C4-2B (cell line): Measurements from ENCODE around the gene ZNF146.
A peak's percentile ranks its signal among the peaks of the same experiment; 100 is the strongest.
"Not testable (repeated sequence)": the region's sequence is repeated elsewhere in the genome, so short reads cannot be mapped to it uniquely, and the experiment has no call there.

Source experiments
- H3K27ac ChIP-seq: fragments of 450-650 bp; 2 replicates; pipeline ENCODE4 v1.5.1; 2017
- ZFX ChIP-seq: fragments of 450-650 bp; IDR thresholded peaks from 2 replicates; pipeline ENCODE4 v1.6.1; 2017
- TF ChIP-seq, protein P1 (sequence below): fragments of 450-650 bp; conservative IDR thresholded peaks from 2 replicates; pipeline ENCODE4 v1.5.1; 2017; ENCODE audit warnings: mild to moderate bottlenecking

The ZNF146 gene

DNA sequence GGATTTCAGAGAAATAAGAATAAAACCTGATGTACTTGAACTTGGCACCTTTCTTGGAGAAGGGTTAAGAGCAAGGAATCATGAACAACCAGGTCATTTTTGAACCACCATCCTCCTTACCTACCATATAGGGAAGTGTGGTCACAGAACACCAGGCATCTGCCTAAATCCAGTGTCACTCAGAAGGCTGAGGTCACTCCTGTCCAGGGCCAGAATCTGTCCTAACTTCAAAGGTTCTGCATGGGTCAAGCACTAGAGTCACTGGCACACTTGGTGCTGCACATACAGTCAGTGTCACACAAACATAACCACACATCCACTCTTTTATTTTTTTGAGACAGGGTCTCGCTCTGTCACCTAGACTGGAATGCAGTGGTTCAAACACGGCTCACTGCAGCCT is 2.0 kb upstream of the ZNF146 start:
- TF ChIP-seq, protein P1, sequence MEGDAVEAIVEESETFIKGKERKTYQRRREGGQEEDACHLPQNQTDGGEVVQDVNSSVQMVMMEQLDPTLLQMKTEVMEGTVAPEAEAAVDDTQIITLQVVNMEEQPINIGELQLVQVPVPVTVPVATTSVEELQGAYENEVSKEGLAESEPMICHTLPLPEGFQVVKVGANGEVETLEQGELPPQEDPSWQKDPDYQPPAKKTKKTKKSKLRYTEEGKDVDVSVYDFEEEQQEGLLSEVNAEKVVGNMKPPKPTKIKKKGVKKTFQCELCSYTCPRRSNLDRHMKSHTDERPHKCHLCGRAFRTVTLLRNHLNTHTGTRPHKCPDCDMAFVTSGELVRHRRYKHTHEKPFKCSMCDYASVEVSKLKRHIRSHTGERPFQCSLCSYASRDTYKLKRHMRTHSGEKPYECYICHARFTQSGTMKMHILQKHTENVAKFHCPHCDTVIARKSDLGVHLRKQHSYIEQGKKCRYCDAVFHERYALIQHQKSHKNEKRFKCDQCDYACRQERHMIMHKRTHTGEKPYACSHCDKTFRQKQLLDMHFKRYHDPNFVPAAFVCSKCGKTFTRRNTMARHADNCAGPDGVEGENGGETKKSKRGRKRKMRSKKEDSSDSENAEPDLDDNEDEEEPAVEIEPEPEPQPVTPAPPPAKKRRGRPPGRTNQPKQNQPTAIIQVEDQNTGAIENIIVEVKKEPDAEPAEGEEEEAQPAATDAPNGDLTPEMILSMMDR, result no peak
- TF ChIP-seq ZFX, result no peak
- no peak overlapping the region for H3K27ac ChIP-seq

DNA sequence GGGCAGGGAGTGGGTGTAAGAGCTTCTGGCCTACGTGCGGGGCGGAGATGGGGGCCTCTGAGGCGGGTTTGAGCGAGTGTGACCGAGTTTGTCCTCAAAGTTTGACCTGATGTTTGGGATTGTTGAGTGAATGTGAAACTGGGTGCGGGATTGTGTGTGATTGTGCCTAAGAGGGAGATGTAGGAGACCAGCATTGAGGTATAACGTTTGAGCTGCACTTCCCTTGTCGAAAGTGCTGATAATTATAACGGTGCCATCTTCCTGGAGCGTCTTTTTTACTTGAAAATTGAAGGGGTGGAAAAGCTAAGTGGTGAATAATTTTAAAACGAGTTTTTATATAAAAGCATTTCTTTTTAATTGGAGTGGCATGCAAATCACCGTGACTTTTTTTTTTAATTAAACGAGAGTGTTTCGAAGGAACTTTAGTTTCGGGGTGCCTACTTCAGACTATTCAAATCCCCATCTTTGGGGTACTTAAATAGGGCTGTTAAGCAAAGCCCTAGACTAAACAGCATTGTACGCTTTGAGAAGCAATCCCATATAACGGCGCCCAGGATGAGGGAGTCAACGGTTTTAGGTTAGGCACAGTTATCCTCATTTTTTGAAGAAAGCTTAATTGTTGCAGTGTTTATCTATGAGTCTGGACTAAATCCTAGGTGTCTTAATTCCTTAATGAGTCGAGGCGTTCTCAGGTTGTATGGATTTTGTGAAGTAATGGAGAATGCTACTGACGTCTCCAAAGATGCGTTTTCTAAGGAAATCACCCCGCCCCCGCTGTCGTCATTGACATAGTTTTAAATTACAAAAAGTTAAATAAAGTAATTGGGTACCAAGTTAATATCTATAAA is 594 bp downstream of the ZNF146 start:
- peak overlapping the region; percentile 91 for H3K27ac ChIP-seq
- no peak; the same call in 1 of the 2 replicates for TF ChIP-seq ZFX
- TF ChIP-seq, protein P1, result no peak

DNA sequence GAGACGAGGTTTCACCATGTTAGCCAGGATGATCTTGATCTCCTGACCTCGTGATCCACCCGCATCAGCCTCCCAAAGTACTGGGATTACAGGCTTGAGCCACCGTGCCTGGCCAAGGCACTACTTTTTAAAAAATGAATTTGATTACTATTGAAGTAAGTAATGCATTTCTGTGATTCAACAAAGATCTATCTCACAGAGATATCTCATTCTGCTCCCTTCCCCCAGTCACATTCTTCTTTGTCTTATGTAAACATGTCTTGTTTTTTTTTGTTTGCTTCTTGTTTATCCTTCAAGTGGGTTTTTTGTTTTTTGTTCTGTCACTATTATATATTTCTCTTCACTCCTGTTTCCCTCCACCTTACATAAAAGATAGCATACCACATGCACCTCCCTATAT is 6.6 kb downstream of the ZNF146 start:
- no peak overlapping the region for H3K27ac ChIP-seq
- TF ChIP-seq ZFX, result no peak
- TF ChIP-seq, protein P1, result no peak

DNA sequence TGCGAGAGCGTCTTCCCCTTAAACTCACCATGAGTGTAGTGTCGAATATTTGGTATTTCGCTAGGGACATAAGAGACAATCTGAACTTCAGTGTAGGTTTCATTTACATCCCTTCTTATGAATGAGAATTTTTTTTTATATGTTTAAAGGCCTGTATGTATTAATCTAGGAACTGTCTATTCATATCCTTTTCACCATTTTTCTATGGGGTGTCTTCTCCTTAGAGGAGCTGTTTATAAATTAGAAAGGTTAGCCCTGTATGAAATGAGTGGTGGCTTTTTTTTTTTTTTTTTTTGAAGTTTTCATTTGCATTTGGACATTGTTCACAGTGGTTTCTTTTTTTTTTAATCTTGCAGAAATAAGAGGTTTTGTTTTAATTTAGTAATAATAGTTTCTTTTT is 7.6 kb downstream of the ZNF146 start:
- no peak overlapping the region for H3K27ac ChIP-seq
- no peak for TF ChIP-seq ZFX
- TF ChIP-seq, protein P1, result no peak

DNA sequence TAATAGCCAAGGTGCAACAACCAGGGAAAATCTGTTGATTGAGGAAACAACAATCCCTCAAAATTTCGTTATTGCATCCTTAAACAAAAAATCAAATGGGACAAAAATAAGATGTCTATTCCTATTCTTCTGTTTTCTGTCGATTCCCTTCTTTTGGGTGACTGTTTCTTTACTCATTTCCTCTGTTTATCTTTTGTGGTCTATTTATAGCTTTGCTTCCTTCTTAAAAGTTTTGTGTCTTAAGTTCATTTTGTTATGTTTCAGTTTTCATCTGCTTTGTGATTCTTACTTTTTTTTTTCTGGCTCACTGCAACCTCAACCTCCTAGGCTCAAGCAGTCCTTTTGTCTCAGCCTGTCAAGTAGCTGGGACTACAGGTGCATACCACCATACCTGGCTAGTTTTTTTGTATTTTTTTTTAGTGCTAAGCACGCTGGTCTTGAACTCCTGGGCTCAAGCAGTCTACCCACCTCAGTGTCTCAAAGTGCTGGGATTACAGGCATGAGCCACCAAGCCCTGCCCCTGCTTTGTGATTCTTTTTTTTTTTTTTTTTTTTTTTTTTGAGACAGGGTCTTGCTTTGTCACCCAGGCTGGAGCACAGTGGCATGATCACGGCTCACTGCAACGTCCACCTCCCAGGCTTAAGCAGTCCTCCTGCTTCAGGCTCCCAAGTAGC is 10.4 kb downstream of the ZNF146 start:
- H3K27ac ChIP-seq, result no peak overlapping the region
- TF ChIP-seq, protein P1, result no peak
- TF ChIP-seq ZFX, result no peak

DNA sequence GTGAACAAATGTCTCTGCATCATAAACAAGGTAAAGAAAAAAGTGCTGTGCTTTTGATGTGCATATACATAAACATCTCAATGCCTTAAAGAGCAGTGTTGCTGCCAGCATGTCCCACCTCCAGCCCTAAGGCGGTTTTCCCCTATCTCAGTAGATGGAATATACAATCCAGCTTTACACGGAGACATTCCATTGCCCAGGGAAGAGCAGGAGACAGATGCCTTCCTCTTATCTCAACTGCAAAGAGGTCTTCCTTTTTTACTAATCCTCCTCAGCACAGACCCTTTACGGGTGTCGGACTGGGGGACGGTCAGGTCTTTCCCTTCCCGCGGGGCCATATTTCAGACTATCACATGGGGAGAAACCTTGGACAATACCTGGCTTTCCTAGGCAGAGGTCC is 18.7 kb downstream of the ZNF146 start:
- not testable (repeated sequence) for H3K27ac ChIP-seq

DNA sequence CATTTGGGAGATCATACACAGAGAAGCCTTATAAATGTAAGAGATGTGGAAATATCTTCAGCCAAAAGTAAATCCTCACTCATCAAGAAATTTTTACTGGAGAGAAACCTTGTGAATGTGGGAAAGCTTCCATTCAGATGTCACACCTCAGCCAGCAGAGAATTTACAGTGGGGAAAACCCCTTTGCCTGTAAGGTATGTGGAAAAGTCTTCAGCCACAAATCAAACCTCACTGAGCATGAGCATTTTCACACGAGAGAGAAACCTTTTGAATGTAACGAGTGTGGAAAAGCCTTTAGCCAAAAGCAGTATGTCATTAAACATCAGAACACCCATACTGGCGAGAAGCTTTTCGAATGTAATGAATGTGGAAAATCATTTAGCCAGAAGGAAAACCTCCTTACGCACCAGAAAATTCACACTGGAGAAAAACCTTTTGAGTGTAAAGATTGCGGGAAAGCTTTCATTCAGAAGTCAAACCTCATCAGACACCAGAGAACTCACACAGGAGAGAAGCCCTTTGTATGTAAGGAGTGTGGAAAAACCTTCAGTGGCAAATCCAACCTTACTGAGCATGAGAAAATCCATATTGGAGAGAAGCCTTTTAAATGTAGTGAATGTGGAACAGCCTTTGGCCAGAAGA is 21.5 kb downstream of the ZNF146 start:
- TF ChIP-seq, protein P1, result no peak
- TF ChIP-seq ZFX, result no peak
- no peak overlapping the region for H3K27ac ChIP-seq
